OCI-LY1 (cell line): ENCODE measurements around the gene DLGAP4.

Source experiments
- H2AFZ ChIP-seq: fragments of 200-600 bp; sonication (generic), shearing (Covaris generic); 2 replicates; pipeline ENCODE4 v1.6.0; 2014; ENCODE audit warnings: antibody characterized with exemption, mild to moderate bottlenecking, low read length
- H3F3A ChIP-seq: fragments of 200-600 bp; sonication (generic), shearing (Covaris generic); 2 replicates; pipeline ENCODE4 v1.6.0; 2014; ENCODE audit warnings: mild to moderate bottlenecking, antibody characterized with exemption, low read length, moderate library complexity; ENCODE audit not compliant: insufficient read depth
- H3K27ac ChIP-seq: fragments of 200-600 bp; sonication (generic); 2 replicates; pipeline ENCODE4 v1.5.1; 2014; ENCODE audit warnings: low read length, mixed run types, mild to moderate bottlenecking, low read depth; ENCODE audit not compliant: poor library complexity, severe bottlenecking
- H3K27me3 ChIP-seq: fragments of 200-600 bp; sonication (generic); 2 replicates; pipeline ENCODE4 v1.6.0; 2014; ENCODE audit warnings: antibody characterized with exemption, mild to moderate bottlenecking, low read length, moderate library complexity; ENCODE audit not compliant: insufficient read depth
- H3K36me3 ChIP-seq: fragments of 200-600 bp; sonication (generic); 2 replicates; pipeline ENCODE4 v1.6.1; 2014; ENCODE audit warnings: mild to moderate bottlenecking, antibody characterized with exemption, low read length, moderate library complexity, mixed read lengths; ENCODE audit not compliant: insufficient read depth
- H3K4me1 ChIP-seq: fragments of 200-600 bp; sonication (generic); 2 replicates; pipeline ENCODE4 v1.5.1; 2014; ENCODE audit warnings: mild to moderate bottlenecking, low read length, moderate library complexity; ENCODE audit not compliant: insufficient read depth, severe bottlenecking
- H3K4me2 ChIP-seq: fragments of 200-600 bp; sonication (generic), shearing (Covaris generic); 2 replicates; pipeline ENCODE4 v1.6.1; 2014; ENCODE audit warnings: low read length
- H3K4me3 ChIP-seq: fragments of 200-600 bp; sonication (generic); 2 replicates; pipeline ENCODE4 v1.5.1; 2014; ENCODE audit warnings: low read length, low read depth, mild to moderate bottlenecking, mixed read lengths; ENCODE audit not compliant: poor library complexity, severe bottlenecking
- H3K79me2 ChIP-seq: fragments of 200-600 bp; shearing (Covaris generic); 2 replicates; pipeline ENCODE4 v1.6.1; 2016; ENCODE audit warnings: mixed run types, low read length, mixed read lengths; ENCODE audit not compliant: insufficient read depth
- H3K9ac ChIP-seq: fragments of 200-600 bp; sonication (generic), shearing (Covaris generic); 2 replicates; pipeline ENCODE4 v1.6.1; 2014; ENCODE audit warnings: mild to moderate bottlenecking, low read length, mixed read lengths
- H3K9me2 ChIP-seq: fragments of 200-600 bp; sonication (generic), shearing (Covaris generic); 2 replicates; pipeline ENCODE4 v1.6.1; 2014; ENCODE audit warnings: low read depth, mild to moderate bottlenecking, low read length, mixed read lengths
- H3K9me3 ChIP-seq: fragments of 200-600 bp; shearing (Covaris generic); 2 replicates; pipeline ENCODE4 v1.6.1; 2014; ENCODE audit warnings: low read length, mixed read lengths
- H4K20me1 ChIP-seq: fragments of 200-600 bp; sonication (generic), shearing (Covaris generic); 2 replicates; pipeline ENCODE4 v1.6.0; 2016; ENCODE audit warnings: mild to moderate bottlenecking, low read length; ENCODE audit not compliant: insufficient read depth
- CTCF ChIP-seq: fragments of 200-600 bp; sonication (generic), shearing (Covaris generic); IDR thresholded peaks from 2 replicates; pipeline ENCODE4 v1.5.1; 2017; ENCODE audit warnings: mild to moderate bottlenecking, antibody characterized with exemption, low read length, moderate library complexity, mixed read lengths
- EZH2 ChIP-seq: fragments of 200-600 bp; sonication (generic), shearing (Covaris generic); IDR thresholded peaks from 2 replicates; pipeline ENCODE4 v1.8.0; 2017; ENCODE audit warnings: borderline replicate concordance, mixed run types, mild to moderate bottlenecking, antibody characterized with exemption, low read length, moderate library complexity, mixed read lengths

The DLGAP4 gene

GRCh38 chr20:36528176-36528874, 222.2 kb downstream of the DLGAP4 start:
- TF ChIP-seq EZH2: no peak
- TF ChIP-seq CTCF: no peak
- H3K36me3 ChIP-seq: no peaks in the 10 kb centered on the region; the same call in 1 of the 2 replicates

GRCh38 chr20:36528875-36529417, 222.8 kb downstream of the DLGAP4 start:
- H3F3A ChIP-seq: no peaks in the 10 kb centered on the region
- no peaks in the 10 kb centered on the region for H4K20me1 ChIP-seq
- no peak overlapping the region for H3K9ac ChIP-seq
- H3K27me3 ChIP-seq: no peaks in the 10 kb centered on the region
- no peak overlapping the region for H3K27ac ChIP-seq
- no peaks in the 10 kb centered on the region for H3K9me2 ChIP-seq
- H3K4me1 ChIP-seq: no peaks in the 10 kb centered on the region
- no peak overlapping the region for H3K4me2 ChIP-seq
- no peaks in the 10 kb centered on the region for H3K79me2 ChIP-seq
- no peak overlapping the region for H2AFZ ChIP-seq
- TF ChIP-seq CTCF (no peak), EZH2 (no peak)
- no peaks in the 10 kb centered on the region; the same call in 1 of the 2 replicates for H3K36me3 ChIP-seq
- H3K4me3 ChIP-seq: no peak overlapping the region
- H3K9me3 ChIP-seq: no peaks in the 10 kb centered on the region

More at GRCh38 chr20:36528176-36528874, 222.2 kb downstream of the DLGAP4 start:
- H3K27ac ChIP-seq: no peak overlapping the region
- H3K9ac ChIP-seq: no peak overlapping the region
- no peaks in the 10 kb centered on the region for H3K9me2 ChIP-seq
- no peaks in the 10 kb centered on the region for H3K4me1 ChIP-seq
- H3K27me3 ChIP-seq: no peaks in the 10 kb centered on the region
- no peak overlapping the region for H2AFZ ChIP-seq
- H3F3A ChIP-seq: no peaks in the 10 kb centered on the region
- no peaks in the 10 kb centered on the region for H4K20me1 ChIP-seq
- H3K79me2 ChIP-seq: no peaks in the 10 kb centered on the region
- H3K4me3 ChIP-seq: no peak overlapping the region
- no peaks in the 10 kb centered on the region for H3K9me3 ChIP-seq
- H3K4me2 ChIP-seq: no peak overlapping the region

GRCh38 chr20:36532388-36532787, 226.2 kb downstream of the DLGAP4 start:
- Histone ChIP-seq H3K4me1 (no peaks in the 10 kb centered on the region), H3K27me3 (no peaks in the 10 kb centered on the region), H3K9me3 (no peaks in the 10 kb centered on the region), H2AFZ (no peak overlapping the region), H3K27ac (no peak overlapping the region), H3F3A (no peaks in the 10 kb centered on the region), H3K4me2 (no peak overlapping the region), H4K20me1 (no peaks in the 10 kb centered on the region), H3K9me2 (no peaks in the 10 kb centered on the region), H3K4me3 (no peak overlapping the region), H3K9ac (no peak overlapping the region), H3K36me3 (no peaks in the 10 kb centered on the region; the same call in 1 of the 2 replicates), H3K79me2 (no peaks in the 10 kb centered on the region)
- no peak for TF ChIP-seq CTCF
- no peak for TF ChIP-seq EZH2
